Activated B cell treated with CpG ODN at 0.5 μM for 24 hours (primary cell): ENCODE results near the gene PRG2. TPM values are rescaled to one million over a fixed set of nuclear protein-coding genes. Genes with fewer than 3 reads are reported as not detected.

Experiments
- ATAC-seq: fragments of 200-7000 bp; cut with Tn5 transposase; one replicate; pipeline ENCODE4 v1.10.0; 2021; ENCODE audit warnings: low read depth, mild to moderate bottlenecking, moderate library complexity
- CTCF ChIA-PET: fragments of 350-600 bp; sonication (Branson Sonifier 250); formaldehyde crosslinking; loops from one replicate; lab custom pipeline; 2021; ENCODE audit warnings: antibody characterized with exemption; lab: Charles Lee
- POLR2A ChIA-PET: fragments of 350-600 bp; sonication (Branson Sonifier 250); formaldehyde crosslinking; loops from one replicate; lab custom pipeline; 2021; ENCODE audit warnings: antibody characterized with exemption; lab: Charles Lee
- DNase-seq: peaks from one replicate; pipeline ENCODE4 v3.0.0; 2022
- H3K27ac Mint-ChIP-seq: one replicate; pipeline ENCODE4 v1.8.0; 2020; ENCODE audit warnings: mixed read lengths
- H3K27me3 Mint-ChIP-seq: one replicate; pipeline ENCODE4 v1.8.0; 2021; ENCODE audit warnings: mixed read lengths
- H3K36me3 Mint-ChIP-seq: one replicate; pipeline ENCODE4 v1.8.0; 2021; ENCODE audit warnings: low read depth, mixed read lengths
- H3K4me1 Mint-ChIP-seq: one replicate; pipeline ENCODE4 v1.8.0; 2021; ENCODE audit warnings: mixed read lengths
- H3K4me3 Mint-ChIP-seq: one replicate; pipeline ENCODE4 v1.8.0; 2020; ENCODE audit warnings: mild to moderate bottlenecking, mixed read lengths
- H3K9me3 Mint-ChIP-seq: one replicate; pipeline ENCODE4 v1.8.0; 2020; ENCODE audit warnings: mixed read lengths
- CTCF ChIP-seq: fragments of 200-600 bp; IDR thresholded peaks from one replicate; pipeline ENCODE4 v1.8.0; 2022; ENCODE audit warnings: antibody characterized with exemption, mild to moderate bottlenecking
- intact Hi-C: fragments of 100-400 bp; cut with micrococcal nuclease; formaldehyde crosslinking; loops from one replicate; pipeline ENCODE4 v1.15.1; 2024
- total RNA-seq: library from RNA; stranded (reverse); gene quantifications from 2 replicates; pipeline ENCODE4 v1.2.3, GENCODE V29; 2022

Gene PRG2
- total RNA-seq, 1 donor from 2014 or later = 1.1 TPM

- ChIA-PET CTCF (interaction anchor here (1.0 kb wide), 1 partner anchor 62 kb away, joined by 3 read pairs; no protein-coding TSS in a partner anchor), POLR2A (no interaction called here)
- H3K36me3 Mint-ChIP-seq = no peaks in the 10 kb centered on the region
- H3K4me1 Mint-ChIP-seq = no peaks in the 10 kb centered on the region
- no peak overlapping the region for H3K4me3 Mint-ChIP-seq
- H3K9me3 Mint-ChIP-seq = no peaks in the 10 kb centered on the region
- H3K27me3 Mint-ChIP-seq = no peaks in the 10 kb centered on the region
- intact Hi-C loops = no loop called here
- no peak for TF ChIP-seq CTCF
- ATAC-seq = no peak
- H3K27ac Mint-ChIP-seq = no peak overlapping the region
- DNase-seq = no peak
Observed at GRCh38 chr11:57395905-57396623, 5.6 kb upstream of the PRG2 start.

- POLR2A ChIA-PET = interaction anchor here (0.5 to 1.2 kb wide), 2 partner anchors 23 to 127 kb away, joined by 4 to 6 read pairs; no protein-coding TSS in a partner anchor
- H3K27me3 Mint-ChIP-seq = no peaks in the 10 kb centered on the region
- H3K4me3 Mint-ChIP-seq = no peak overlapping the region
- no peak for DNase-seq
- intact Hi-C loops = no loop called here
- H3K27ac Mint-ChIP-seq = no peak overlapping the region
- no peak for TF ChIP-seq CTCF
- no peaks in the 10 kb centered on the region for H3K4me1 Mint-ChIP-seq
- no peak for ATAC-seq
- CTCF ChIA-PET = no interaction called here
- no peaks in the 10 kb centered on the region for H3K36me3 Mint-ChIP-seq
- H3K9me3 Mint-ChIP-seq = no peaks in the 10 kb centered on the region
Observed at GRCh38 chr11:57394203-57394965, 3.9 kb upstream of the PRG2 start.

GRCh38 chr11:57392763-57393105 lies 2.3 kb upstream of the PRG2 start:
- Mint-ChIP-seq H3K4me3 (no peak overlapping the region), H3K27me3 (no peaks in the 10 kb centered on the region), H3K4me1 (no peaks in the 10 kb centered on the region), H3K9me3 (no peaks in the 10 kb centered on the region), H3K27ac (no peak overlapping the region), H3K36me3 (no peaks in the 10 kb centered on the region)
- POLR2A ChIA-PET = interaction anchor here (1.0 kb wide), 1 partner anchor 32 kb away, joined by 3 read pairs; no protein-coding TSS in a partner anchor
- intact Hi-C loops = no loop called here
- TF ChIP-seq CTCF = no peak
- ATAC-seq (no peak), DNase-seq (no peak)
- CTCF ChIA-PET = interaction anchor here (1.3 kb wide), 1 partner anchor 86 kb away, joined by 3 read pairs; no protein-coding TSS in a partner anchor

- POLR2A ChIA-PET = interaction anchor here (0.6 to 1.0 kb wide), 2 partner anchors 12 to 33 kb away, joined by 3 read pairs; no protein-coding TSS in a partner anchor
Observed at GRCh38 chr11:57392066-57392762, 1.8 kb upstream of the PRG2 start.

More at GRCh38 chr11:57392066-57392762, 1.8 kb upstream of the PRG2 start:
- Mint-ChIP-seq H3K27me3 (no peaks in the 10 kb centered on the region), H3K27ac (no peak overlapping the region), H3K36me3 (no peaks in the 10 kb centered on the region), H3K4me1 (no peaks in the 10 kb centered on the region), H3K4me3 (no peak overlapping the region), H3K9me3 (no peaks in the 10 kb centered on the region)
- no peak for TF ChIP-seq CTCF
- DNase-seq (no peak), ATAC-seq (no peak)
- CTCF ChIA-PET = no interaction called here
- intact Hi-C loops = no loop called here
